Naive B cell (primary cell): Measurements from ENCODE around the gene SRL. TPM values are rescaled to one million over a fixed set of nuclear protein-coding genes. Genes with fewer than 3 reads are reported as not detected.

ENCODE experiments used
- ATAC-seq, 2 donors: fragments of 150-1000 bp; cut with Tn5 transposase; 2 replicates each; pipeline ENCODE4 v1.10.0; 2021; ENCODE audit warnings: low read depth in 2 of 2, mild to moderate bottlenecking in 2 of 2, moderate library complexity in 2 of 2
- DNase-seq: peaks from one replicate; pipeline ENCODE4 v3.0.0; 2022
- H3K27ac Mint-ChIP-seq, 6 donors: one replicate each; pipeline ENCODE4 v1.8.0; 2020 to 2022; ENCODE audit warnings: mild to moderate bottlenecking in 6 of 6, mixed read lengths in 6 of 6, moderate library complexity in 5 of 6, inconsistent platforms in 2 of 6
- H3K27me3 Mint-ChIP-seq, 3 donors: one replicate each; pipeline ENCODE4 v1.8.0; 2021 to 2022; ENCODE audit warnings: mixed read lengths in 3 of 3, mild to moderate bottlenecking in 1 of 3
- H3K36me3 Mint-ChIP-seq, 2 donors: one replicate each; pipeline ENCODE4 v1.8.0; 2020 to 2022; ENCODE audit warnings: mixed read lengths in 2 of 2, inconsistent platforms in 1 of 2, mild to moderate bottlenecking in 1 of 2
- H3K4me1 Mint-ChIP-seq, 3 donors: one replicate each; pipeline ENCODE4 v1.8.0; 2020 to 2022; ENCODE audit warnings: mixed read lengths in 3 of 3, inconsistent platforms in 1 of 3, mild to moderate bottlenecking in 1 of 3, moderate library complexity in 1 of 3
- H3K4me3 Mint-ChIP-seq, 8 donors: one replicate each; pipeline ENCODE4 v1.8.0; 2020 to 2022; ENCODE audit warnings: mild to moderate bottlenecking in 8 of 8, mixed read lengths in 8 of 8, moderate library complexity in 8 of 8, inconsistent platforms in 2 of 8
- H3K9me3 Mint-ChIP-seq, 7 donors: one replicate each; pipeline ENCODE4 v1.8.0; 2020 to 2022; ENCODE audit warnings: mixed read lengths in 7 of 7, mild to moderate bottlenecking in 5 of 7, inconsistent platforms in 2 of 7, moderate library complexity in 1 of 7
- polyA plus RNA-seq, 6 donors: library from polyadenylated mRNA; unstranded; fragments of 300-500 nt; fragmentation: Illumina TruSeq; gene quantifications; one replicate each; pipeline ENCODE4 v1.2.3, GENCODE V29; 2021; ENCODE audit warnings: low read depth in 6 of 6

SRL gene
- polyA plus RNA-seq, 6 donors from 2014 or later: not detected

DNA sequence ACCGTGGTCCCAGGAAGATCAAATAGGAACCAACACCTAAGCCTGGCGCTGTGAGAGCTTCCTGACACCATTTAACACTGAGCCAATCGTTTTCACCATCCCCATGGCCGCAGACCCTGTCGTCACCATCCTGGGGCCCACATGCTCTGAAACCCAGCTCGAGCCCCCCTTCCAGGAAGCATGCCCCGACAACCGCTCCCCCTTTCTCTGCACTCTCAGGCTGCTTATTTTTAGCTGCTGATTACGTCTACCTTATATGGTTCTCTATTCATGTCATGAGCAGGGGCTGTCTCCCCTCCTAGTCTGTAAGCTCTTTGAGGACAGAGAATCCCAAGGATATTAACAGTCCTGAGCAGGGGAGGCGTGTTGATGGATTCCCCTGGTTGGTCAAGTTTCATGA is 10.5 kb downstream of the SRL start:
- no peak overlapping the region for H3K4me3 Mint-ChIP-seq
- peaks cover 0 to 6% (median 0%) of the 10 kb centered on the region in 7 donors for H3K9me3 Mint-ChIP-seq
- no peaks in the 10 kb centered on the region for H3K36me3 Mint-ChIP-seq
- peaks cover 10 to 14% (median 12%) of the 10 kb centered on the region in 3 donors for H3K27me3 Mint-ChIP-seq
- no peaks in the 10 kb centered on the region for H3K4me1 Mint-ChIP-seq
- DNase-seq: no peak
- ATAC-seq: no peak
- H3K27ac Mint-ChIP-seq: no peak overlapping the region

DNA sequence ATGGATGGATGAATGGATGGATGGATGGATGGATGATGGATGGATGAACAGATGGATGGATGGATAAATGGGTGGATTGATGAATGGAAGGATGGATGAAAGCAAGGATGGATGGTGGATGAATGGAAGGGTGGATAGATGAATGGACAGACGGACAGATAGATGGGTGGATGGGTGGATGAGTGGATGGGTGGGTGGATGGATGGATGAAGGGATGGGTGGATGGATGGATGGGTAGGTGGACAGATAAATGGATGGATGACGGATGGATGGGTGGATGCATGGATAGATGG is 14.9 kb downstream of the SRL start:
- ATAC-seq (no peak), DNase-seq (no peak)
- Mint-ChIP-seq H3K4me3 (no peak overlapping the region), H3K36me3 (no peaks in the 10 kb centered on the region), H3K27ac (no peak overlapping the region), H3K9me3 (no peaks in the 10 kb centered on the region), H3K4me1 (no peaks in the 10 kb centered on the region), H3K27me3 (peaks cover 0 to 7% (median 0%) of the 10 kb centered on the region in 3 donors)

DNA sequence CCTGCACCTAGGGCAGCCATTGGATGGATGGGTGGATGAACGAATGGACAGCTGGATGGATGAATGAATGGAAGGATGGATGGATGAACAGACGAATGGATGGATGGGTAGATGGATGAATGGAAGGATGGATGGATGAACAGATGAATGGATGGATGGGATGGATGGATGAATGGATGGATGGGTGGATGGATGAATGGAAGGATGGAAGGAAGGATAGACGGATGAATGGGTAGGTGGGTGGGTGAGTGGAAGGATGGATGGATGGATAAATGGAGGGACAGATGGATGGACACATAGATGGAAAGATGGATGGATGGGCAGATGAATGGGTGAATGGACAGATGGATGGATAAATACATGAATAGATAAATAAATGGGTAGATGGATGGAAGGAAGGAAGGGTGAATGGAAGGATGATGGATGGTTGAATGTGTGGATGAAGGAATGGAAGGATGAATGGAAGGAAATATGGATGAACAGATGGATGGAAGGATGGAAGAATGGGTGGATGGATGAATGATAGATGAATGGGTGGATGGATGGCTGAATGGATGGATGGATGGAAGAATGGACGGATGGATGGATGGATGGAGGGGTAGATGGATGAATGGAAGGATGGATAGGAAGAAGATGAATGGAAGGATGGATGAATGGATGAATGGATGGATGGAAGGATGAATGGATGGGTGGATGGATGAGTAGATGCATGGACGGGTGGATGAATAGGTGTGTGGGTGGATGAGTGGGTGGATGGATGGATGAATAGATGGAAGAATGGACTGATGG is 15.4 kb downstream of the SRL start:
- ATAC-seq: no peak
- no peaks in the 10 kb centered on the region for H3K4me1 Mint-ChIP-seq
- peaks cover 0 to 7% (median 0%) of the 10 kb centered on the region in 3 donors for H3K27me3 Mint-ChIP-seq
- no peaks in the 10 kb centered on the region for H3K9me3 Mint-ChIP-seq
- H3K27ac Mint-ChIP-seq: no peak overlapping the region
- no peak for DNase-seq
- no peaks in the 10 kb centered on the region for H3K36me3 Mint-ChIP-seq
- H3K4me3 Mint-ChIP-seq: no peak overlapping the region

DNA sequence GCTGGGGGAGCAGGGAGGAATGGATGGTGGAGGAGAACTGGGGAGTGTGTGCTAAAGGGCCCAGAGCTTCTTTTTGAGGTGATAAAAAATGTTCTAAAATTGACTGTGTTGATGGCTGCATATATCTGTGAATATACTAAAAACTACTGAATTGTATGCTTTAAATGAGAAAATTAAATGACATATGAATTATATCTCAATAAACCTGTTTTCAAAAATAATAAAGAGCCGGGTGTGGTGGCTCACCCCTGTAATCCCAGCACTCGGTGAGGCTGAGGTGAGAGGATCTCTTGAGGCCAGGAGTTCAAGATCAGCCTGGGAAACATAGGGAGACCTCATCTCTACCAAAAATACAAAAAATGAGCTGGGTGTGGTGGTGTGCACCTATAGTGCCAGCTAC is 16.8 kb downstream of the SRL start:
- Mint-ChIP-seq H3K9me3 (no peaks in the 10 kb centered on the region), H3K27me3 (peaks cover 0 to 7% (median 0%) of the 10 kb centered on the region in 3 donors), H3K36me3 (no peaks in the 10 kb centered on the region), H3K27ac (no peak overlapping the region), H3K4me3 (peak overlapping the region in 1 of 8 donors; percentile 14), H3K4me1 (no peaks in the 10 kb centered on the region)
- DNase-seq (no peak), ATAC-seq (no peak)

DNA sequence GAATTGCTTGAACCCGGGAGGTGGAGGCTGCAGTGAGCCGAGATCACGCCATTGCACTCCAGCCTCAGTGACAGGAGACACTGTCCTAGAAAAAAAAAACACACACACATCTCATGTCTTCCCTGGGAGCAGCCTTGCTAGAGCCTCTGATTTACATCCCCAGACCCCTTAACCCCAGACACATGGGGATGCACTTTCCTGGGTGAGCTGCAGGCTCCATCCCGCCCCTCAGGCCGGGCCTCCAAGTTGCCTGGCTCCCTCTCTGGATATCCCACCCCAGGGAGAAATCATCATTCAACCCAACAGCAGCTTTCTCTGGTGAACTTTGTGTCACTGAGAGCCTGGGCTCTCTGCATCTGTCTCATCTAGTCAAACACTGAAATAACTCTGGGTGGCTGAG is 21.5 kb downstream of the SRL start:
- no peak for ATAC-seq
- peak overlapping the region in 1 of 8 donors; percentile 15 for H3K4me3 Mint-ChIP-seq
- peaks cover 0 to 18% (median 0%) of the 10 kb centered on the region in 3 donors for H3K27me3 Mint-ChIP-seq
- H3K4me1 Mint-ChIP-seq: no peaks in the 10 kb centered on the region
- H3K36me3 Mint-ChIP-seq: no peaks in the 10 kb centered on the region
- H3K9me3 Mint-ChIP-seq: no peaks in the 10 kb centered on the region
- DNase-seq: no peak
- peak overlapping the region in 1 of 6 donors; percentile 42 for H3K27ac Mint-ChIP-seq

DNA sequence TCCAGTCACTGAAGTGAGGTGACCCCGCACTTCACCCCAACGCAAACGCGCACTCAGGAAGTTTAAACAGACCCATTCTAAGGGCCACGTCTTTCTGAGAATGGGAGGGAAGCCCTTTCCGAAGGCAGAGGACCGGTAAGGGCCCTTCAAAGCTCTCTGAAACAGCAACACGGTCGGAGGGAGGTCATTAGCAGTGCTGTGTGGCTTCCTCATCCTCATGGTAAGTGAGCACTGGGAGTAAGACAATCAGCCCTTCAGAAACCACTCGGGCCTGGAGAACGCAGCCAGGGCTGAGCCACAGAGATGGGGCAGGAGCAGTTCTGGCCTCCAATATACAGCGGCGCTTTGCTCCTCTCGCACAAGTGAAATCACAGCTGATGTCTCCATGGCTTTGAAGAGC is 23.7 kb downstream of the SRL start:
- Mint-ChIP-seq H3K4me1 (no peaks in the 10 kb centered on the region), H3K9me3 (no peaks in the 10 kb centered on the region), H3K27ac (no peak overlapping the region), H3K4me3 (no peak overlapping the region), H3K36me3 (no peaks in the 10 kb centered on the region), H3K27me3 (peaks cover 0 to 17% (median 8%) of the 10 kb centered on the region in 3 donors)
- no peak for DNase-seq
- no peak for ATAC-seq

DNA sequence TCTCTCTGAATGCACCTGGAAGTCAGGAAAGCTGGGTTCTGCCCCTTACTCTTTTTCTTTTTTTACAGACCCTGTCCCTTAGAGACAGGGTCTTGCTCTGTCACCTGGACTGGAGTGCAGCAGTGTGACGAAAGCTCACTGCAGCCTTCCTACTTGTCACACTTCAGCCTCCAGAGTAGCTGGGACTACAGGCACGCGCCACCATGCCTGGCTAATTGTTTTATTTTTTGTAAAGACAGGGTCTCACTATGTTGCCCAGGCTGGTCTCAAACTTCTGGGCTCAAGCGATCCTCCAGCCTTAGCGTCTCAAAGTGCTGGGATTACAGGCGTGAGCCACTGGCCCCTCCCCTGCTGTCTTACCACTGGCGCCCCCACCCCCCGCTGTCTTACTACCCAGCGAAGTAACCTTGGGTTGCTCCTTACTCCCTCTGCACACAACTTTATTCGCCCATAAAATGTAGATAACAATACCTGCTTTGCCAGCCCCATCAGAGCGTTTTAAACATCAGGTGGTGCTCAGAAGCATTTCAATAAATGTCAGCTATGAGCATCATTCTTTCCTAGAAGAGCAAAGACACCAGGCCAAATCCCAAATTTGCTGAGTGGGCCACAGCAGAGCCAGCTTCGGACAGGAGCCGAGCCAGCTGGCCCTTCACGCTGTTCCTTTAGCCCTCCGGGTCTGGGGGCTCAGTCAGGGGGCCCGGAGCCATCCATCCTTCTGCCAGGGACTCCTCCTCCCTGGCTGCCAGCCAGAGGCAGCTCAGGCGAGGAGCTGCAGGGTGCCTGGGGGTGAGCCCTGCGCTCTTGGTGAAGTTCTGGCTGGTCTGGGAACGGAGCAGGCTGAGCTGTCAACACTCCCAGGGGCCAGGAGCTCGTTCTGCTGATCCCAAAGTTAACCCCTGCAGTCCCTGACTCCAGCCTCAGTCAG is 24.4 kb downstream of the SRL start:
- peaks cover 0 to 17% (median 15%) of the 10 kb centered on the region in 3 donors for H3K27me3 Mint-ChIP-seq
- no peaks in the 10 kb centered on the region for H3K36me3 Mint-ChIP-seq
- no peaks in the 10 kb centered on the region for H3K9me3 Mint-ChIP-seq
- no peaks in the 10 kb centered on the region for H3K4me1 Mint-ChIP-seq
- DNase-seq (no peak), ATAC-seq (no peak)
- H3K4me3 Mint-ChIP-seq: no peak overlapping the region
- H3K27ac Mint-ChIP-seq: no peak overlapping the region

DNA sequence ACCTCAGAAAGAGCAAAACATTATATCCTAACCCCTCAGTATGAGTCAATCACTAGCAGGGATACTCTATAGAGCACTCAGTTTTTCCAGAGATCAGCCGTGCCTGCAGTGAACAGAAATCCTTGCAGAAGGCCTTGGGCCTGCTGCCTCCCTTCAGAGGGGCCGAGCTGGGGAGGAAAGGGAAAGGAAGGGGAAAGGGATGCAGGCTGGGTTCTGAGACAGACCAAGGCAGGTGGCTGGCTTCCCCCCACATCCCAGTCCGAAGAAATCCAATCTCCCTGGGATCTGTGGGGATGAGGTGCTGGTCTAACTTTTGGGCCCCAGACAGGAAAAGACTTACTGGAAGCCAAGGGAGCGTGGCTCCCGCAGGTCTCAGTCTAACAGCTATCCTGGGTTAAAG is 25.3 kb downstream of the SRL start:
- ATAC-seq: no peak
- Mint-ChIP-seq H3K9me3 (no peaks in the 10 kb centered on the region), H3K27me3 (peaks cover 0 to 17% (median 16%) of the 10 kb centered on the region in 3 donors), H3K4me1 (no peaks in the 10 kb centered on the region), H3K27ac (no peak overlapping the region), H3K4me3 (no peak overlapping the region), H3K36me3 (no peaks in the 10 kb centered on the region)
- no peak for DNase-seq

DNA sequence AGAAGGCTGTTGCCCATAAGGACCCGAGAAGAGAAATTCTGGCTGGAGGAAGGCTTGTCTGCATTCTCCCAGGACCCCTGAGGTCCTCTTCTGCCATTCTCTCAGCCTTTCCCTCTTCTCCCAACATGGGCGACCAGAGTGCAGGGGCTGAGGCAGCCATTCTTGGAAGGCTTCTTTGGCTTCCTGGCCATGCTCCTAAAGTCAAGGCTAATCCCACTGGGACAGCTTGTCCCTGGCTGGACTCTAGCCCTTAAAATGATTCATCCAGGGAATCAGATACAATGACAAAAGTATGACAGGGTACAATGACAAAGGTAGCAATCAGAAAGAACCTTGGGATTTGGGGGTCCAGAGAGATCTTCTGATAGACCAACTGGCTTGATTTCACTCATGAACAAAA is 26.8 kb downstream of the SRL start:
- Mint-ChIP-seq H3K27ac (no peak overlapping the region), H3K27me3 (peaks cover 0 to 17% (median 16%) of the 10 kb centered on the region in 3 donors), H3K4me3 (no peak overlapping the region), H3K9me3 (no peaks in the 10 kb centered on the region), H3K36me3 (no peaks in the 10 kb centered on the region), H3K4me1 (no peaks in the 10 kb centered on the region)
- ATAC-seq: no peak
- no peak for DNase-seq

DNA sequence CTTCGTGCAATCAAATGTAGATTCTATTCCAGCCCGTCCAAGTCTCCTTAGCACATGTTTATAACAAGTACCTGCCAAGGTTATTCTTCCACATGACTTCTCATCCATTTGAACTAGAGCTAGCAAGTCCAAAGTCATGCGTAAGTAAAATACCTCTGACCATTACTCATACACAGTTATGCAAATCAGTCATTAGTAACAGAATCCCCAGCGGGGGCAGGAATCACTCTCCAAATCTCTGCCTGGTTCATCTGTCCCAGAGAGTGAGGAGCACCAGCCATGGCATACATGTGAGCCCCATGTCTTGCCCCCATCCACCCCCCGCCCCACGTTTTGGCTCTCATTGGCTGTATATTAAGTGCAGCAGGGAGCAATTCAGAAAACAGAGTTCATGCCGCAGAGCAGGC is 27.7 kb downstream of the SRL start:
- H3K27ac Mint-ChIP-seq: no peak overlapping the region
- H3K9me3 Mint-ChIP-seq: no peaks in the 10 kb centered on the region
- no peak for DNase-seq
- no peaks in the 10 kb centered on the region for H3K36me3 Mint-ChIP-seq
- H3K4me1 Mint-ChIP-seq: no peaks in the 10 kb centered on the region
- ATAC-seq: no peak
- no peak overlapping the region for H3K4me3 Mint-ChIP-seq
- peaks cover 0 to 21% (median 16%) of the 10 kb centered on the region in 3 donors for H3K27me3 Mint-ChIP-seq

DNA sequence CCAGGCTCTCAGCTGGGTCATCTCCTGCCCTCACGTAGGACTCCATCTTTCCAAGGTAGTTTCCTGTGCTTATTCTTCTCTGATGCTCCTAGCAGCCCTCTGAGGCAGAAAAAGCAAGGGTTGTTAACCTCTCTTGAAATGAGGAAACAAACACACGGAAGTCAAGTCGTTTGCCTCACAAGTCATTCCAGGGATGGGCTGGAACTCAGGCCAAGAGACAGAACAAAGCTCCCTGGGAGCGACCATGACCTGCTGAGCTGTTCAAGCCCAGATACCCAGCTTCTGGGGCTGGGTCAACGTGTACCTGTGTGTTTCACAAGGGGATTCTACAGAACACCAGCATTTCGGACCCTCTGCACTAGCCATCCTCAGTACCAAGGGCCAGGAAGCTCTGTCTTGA is 28.1 kb downstream of the SRL start:
- Mint-ChIP-seq H3K27ac (no peak overlapping the region), H3K36me3 (no peaks in the 10 kb centered on the region), H3K27me3 (peaks cover 0 to 22% (median 16%) of the 10 kb centered on the region in 3 donors), H3K4me1 (no peaks in the 10 kb centered on the region), H3K4me3 (no peak overlapping the region), H3K9me3 (no peaks in the 10 kb centered on the region)
- no peak for DNase-seq
- ATAC-seq: no peak

DNA sequence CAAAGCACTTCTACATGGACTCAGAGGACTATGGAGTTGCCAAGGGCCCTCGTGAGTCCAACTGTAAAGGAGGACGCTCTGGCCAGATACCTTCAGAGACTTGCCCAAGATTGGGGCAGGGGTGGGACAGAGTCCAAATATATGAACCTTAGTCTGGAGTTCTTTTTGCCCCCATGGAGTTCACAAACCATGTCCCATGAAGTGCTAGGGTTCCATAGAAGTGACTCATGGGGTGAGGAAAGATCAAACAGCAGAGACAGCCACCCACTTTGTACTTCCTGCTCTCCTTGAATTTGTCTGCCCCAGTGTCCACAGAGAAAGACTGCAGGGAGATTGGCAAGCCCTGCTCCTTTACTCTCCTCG is 29.0 kb downstream of the SRL start:
- Mint-ChIP-seq H3K4me1 (no peaks in the 10 kb centered on the region), H3K4me3 (no peak overlapping the region)

DNA sequence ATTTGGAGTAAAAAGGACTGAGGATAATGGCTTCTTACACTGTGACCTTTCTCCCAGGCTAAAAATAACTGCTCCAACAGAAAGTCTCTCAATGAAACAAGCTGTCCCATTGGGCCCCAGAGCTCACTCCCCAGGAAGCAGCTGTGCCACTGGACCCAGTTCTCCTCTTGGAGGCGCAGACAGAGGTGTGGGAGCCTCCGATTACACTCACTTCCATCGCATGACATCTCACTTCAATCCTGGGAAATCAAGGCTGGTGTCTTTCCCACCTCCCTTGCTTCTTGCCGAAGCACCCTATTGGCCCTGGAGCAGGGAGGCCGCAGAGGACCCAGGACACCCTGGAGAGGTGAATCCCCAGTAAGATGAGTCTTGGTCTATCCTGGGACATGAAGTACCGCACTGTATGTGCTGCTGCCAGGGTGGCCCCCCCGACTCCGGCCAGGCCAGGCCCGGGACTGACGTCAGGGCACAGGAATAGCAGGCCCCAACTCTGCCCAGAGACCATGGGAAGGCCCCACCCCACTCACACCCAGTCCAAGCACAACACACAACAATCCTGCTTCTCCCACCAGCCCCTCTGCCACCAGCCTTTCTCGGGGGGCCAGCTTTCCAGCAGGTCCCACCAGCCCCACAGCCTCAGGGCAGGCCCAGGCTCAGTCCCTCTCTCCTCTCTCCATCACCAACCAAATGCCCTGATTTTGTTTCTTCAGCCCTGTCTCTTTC is 29.5 kb downstream of the SRL start:
- no peaks in the 10 kb centered on the region for H3K36me3 Mint-ChIP-seq
- peaks cover 3 to 30% (median 27%) of the 10 kb centered on the region in 3 donors for H3K27me3 Mint-ChIP-seq
- H3K27ac Mint-ChIP-seq: peak overlapping the region in 1 of 6 donors; percentile 4
- DNase-seq (no peak), ATAC-seq (no peak)
- H3K4me3 Mint-ChIP-seq: no peak overlapping the region
- H3K9me3 Mint-ChIP-seq: no peaks in the 10 kb centered on the region
- no peaks in the 10 kb centered on the region for H3K4me1 Mint-ChIP-seq

More for the DNA sequence above, 29.0 kb downstream of the SRL start:
- DNase-seq (no peak), ATAC-seq (no peak)
- no peaks in the 10 kb centered on the region for H3K36me3 Mint-ChIP-seq
- H3K27me3 Mint-ChIP-seq: peaks cover 3 to 25% (median 21%) of the 10 kb centered on the region in 3 donors
- H3K9me3 Mint-ChIP-seq: no peaks in the 10 kb centered on the region
- H3K27ac Mint-ChIP-seq: no peak overlapping the region
